Activated CD8-positive, alpha-beta memory T cell treated with anti-CD3 and anti-CD28 coated beads, Interleukin-2, amount 50 U/mL, for 24 hours (primary cell): ENCODE measurements around the gene DTL.

ENCODE experiments used
- DNase-seq: peaks from one replicate; pipeline ENCODE4 v3.0.0-alpha.2; 2020; ENCODE audit errors: extremely low read depth

The DTL gene

GRCh38 chr1:212132025-212132424 lies 96.5 kb downstream of the DTL start:
- no peak for DNase-seq

- DNase-seq: no peak
Measured at GRCh38 chr1:212133319-212133718, 97.8 kb downstream of the DTL start.

- DNase-seq: no peak
Measured at GRCh38 chr1:212135166-212135565, 99.6 kb downstream of the DTL start.

- DNase-seq: no peak
Measured at GRCh38 chr1:212137854-212138253, 102.3 kb downstream of the DTL start.

- no peak for DNase-seq
Measured at GRCh38 chr1:212138457-212138856, 102.9 kb downstream of the DTL start.

- no peak for DNase-seq
Measured at GRCh38 chr1:212139526-212140135, 104.1 kb downstream of the DTL start.

- DNase-seq: no peak
Measured at GRCh38 chr1:212141404-212141803, 105.9 kb downstream of the DTL start.

GRCh38 chr1:212142883-212143530 lies 107.5 kb downstream of the DTL start:
- no peak for DNase-seq

GRCh38 chr1:212147581-212148033 lies 112.1 kb downstream of the DTL start:
- no peak for DNase-seq

- no peak for DNase-seq
Measured at GRCh38 chr1:212149566-212149965, 114.0 kb downstream of the DTL start.

GRCh38 chr1:212152308-212152693 lies 116.8 kb downstream of the DTL start:
- no peak for DNase-seq

- no peak for DNase-seq
Measured at GRCh38 chr1:212152869-212153268, 117.3 kb downstream of the DTL start.

- no peak for DNase-seq
Measured at GRCh38 chr1:212153635-212154034, 118.1 kb downstream of the DTL start.
